Cardiac muscle cell (in vitro differentiated cells and primary cell): ENCODE measurements around the gene AFG3L2. TPM values are rescaled to one million over a fixed set of nuclear protein-coding genes. Genes with fewer than 3 reads are reported as not detected.
A peak's percentile ranks its signal among the peaks of the same experiment; 100 is the strongest.

Experiments
- DNase-seq, 2 donors: peaks; one replicate each; pipeline versions ENCODE4 v3.0.0 to v3.0.0-alpha.2; 2010 to 2017; ENCODE audit warnings: low read depth in 1 of 2, low spot score in 1 of 2
- H3K27ac ChIP-seq: fragments of 200-600 bp; sonication (generic); 2 replicates; pipeline ENCODE4 v1.5.1; 2016
- H3K27me3 ChIP-seq: fragments of 200-600 bp; sonication (generic); 2 replicates; pipeline ENCODE4 v1.6.0; 2016; ENCODE audit warnings: control low read depth
- H3K36me3 ChIP-seq: fragments of 200-600 bp; sonication (generic); 2 replicates; pipeline ENCODE4 v1.5.1; 2016; ENCODE audit warnings: control low read depth
- H3K4me1 ChIP-seq: fragments of 200-600 bp; sonication (generic); 2 replicates; pipeline ENCODE4 v1.8.1; 2017; ENCODE audit warnings: low read depth, mild to moderate bottlenecking, mixed run types
- H3K4me3 ChIP-seq: fragments of 200-600 bp; sonication (generic); 2 replicates; pipeline ENCODE4 v1.5.1; 2016; ENCODE audit warnings: mild to moderate bottlenecking
- H3K9me3 ChIP-seq: fragments of 200-600 bp; sonication (generic); 2 replicates; pipeline ENCODE4 v1.5.1; 2017; ENCODE audit warnings: low read depth, mild to moderate bottlenecking, control low read depth
- CTCF ChIP-seq: IDR thresholded peaks from 2 replicates; pipeline ENCODE4 v1.5.1; 2012; ENCODE audit warnings: low read depth, mild to moderate bottlenecking, low read length
- polyA plus RNA-seq: library from polyadenylated mRNA; unstranded; fragments of >200 nt; fragmentation: Nextera tagmentation; extraction: Ambion mirVana; gene quantifications from 2 replicates; pipeline ENCODE4 v1.2.1, GENCODE V29; 2016
- total RNA-seq: library from RNA; depleted of rRNA; stranded (reverse); fragments of >200 nt; gene quantifications from 2 replicates; pipeline ENCODE4 v1.2.3, GENCODE V29; 2016

AFG3L2 gene
- total and polyA plus RNA-seq, 2 experiments from 2014 or later = 83.5 to 97.6 TPM

GRCh38 chr18:12410081-12410481, 33.1 kb upstream of the AFG3L2 start:
- Histone ChIP-seq H3K9me3 (no peaks in the 10 kb centered on the region), H3K27ac (no peak overlapping the region), H3K27me3 (peaks cover 17% of the 10 kb centered on the region), H3K4me1 (peaks cover 5% of the 10 kb centered on the region), H3K36me3 (no peaks in the 10 kb centered on the region), H3K4me3 (no peak overlapping the region)
- DNase-seq = peak in 1 of 2 donors; percentile 13
- TF ChIP-seq CTCF = no peak

- Histone ChIP-seq H3K36me3 (no peaks in the 10 kb centered on the region), H3K9me3 (no peaks in the 10 kb centered on the region), H3K27me3 (peaks cover 22% of the 10 kb centered on the region), H3K4me3 (no peak overlapping the region), H3K4me1 (peaks cover 5% of the 10 kb centered on the region), H3K27ac (no peak overlapping the region)
- DNase-seq = no peak
- TF ChIP-seq CTCF = no peak
These were observed 32.4 kb upstream of the AFG3L2 start for GRCh38 chr18:12409469-12409868.

- Histone ChIP-seq H3K4me3 (peak overlapping the region; percentile 30), H3K4me1 (peaks cover 5% of the 10 kb centered on the region), H3K27me3 (peaks cover 29% of the 10 kb centered on the region), H3K36me3 (no peaks in the 10 kb centered on the region), H3K27ac (peak overlapping the region; percentile 93), H3K9me3 (no peaks in the 10 kb centered on the region)
- peak; percentile 46 to 69 for DNase-seq
- no peak for TF ChIP-seq CTCF
These were observed 31.3 kb upstream of the AFG3L2 start for GRCh38 chr18:12408247-12408869.

GRCh38 chr18:12406371-12407111, 29.5 kb upstream of the AFG3L2 start:
- peaks cover 34% of the 10 kb centered on the region for H3K27me3 ChIP-seq

GRCh38 chr18:12405066-12405465, 28.0 kb upstream of the AFG3L2 start:
- no peak for TF ChIP-seq CTCF
- no peaks in the 10 kb centered on the region for H3K36me3 ChIP-seq
- H3K27ac ChIP-seq = no peak overlapping the region
- H3K27me3 ChIP-seq = peaks cover 34% of the 10 kb centered on the region
- DNase-seq = no peak
- no peaks in the 10 kb centered on the region for H3K9me3 ChIP-seq
- peaks cover 5% of the 10 kb centered on the region for H3K4me1 ChIP-seq
- no peak overlapping the region for H3K4me3 ChIP-seq

More at GRCh38 chr18:12406371-12407111, 29.5 kb upstream of the AFG3L2 start:
- Histone ChIP-seq H3K36me3 (no peaks in the 10 kb centered on the region), H3K4me1 (peaks cover 5% of the 10 kb centered on the region), H3K27ac (no peak overlapping the region), H3K9me3 (no peaks in the 10 kb centered on the region), H3K4me3 (no peak overlapping the region)
- TF ChIP-seq CTCF = no peak
- DNase-seq = peak in 1 of 2 donors; percentile 17
